BLaER1 treated with 17β-estradiol and CSF1 and Interleukin-3, amounts not matched to agents 10 nM and 100 nM (cell line): ENCODE results near the gene NCBP1.

ENCODE experiments used
- H3K27ac ChIP-seq, 11 experiments: shearing (Covaris generic); formaldehyde crosslinking; 2 replicates each; pipeline ENCODE4 v1.8.1; 2022
- H3K27me3 ChIP-seq, 11 experiments: shearing (Covaris generic); formaldehyde crosslinking; 2 replicates each; pipeline ENCODE4 v1.8.1; 2022
- H3K36me3 ChIP-seq, 11 experiments: shearing (Covaris generic); formaldehyde crosslinking; 2 replicates each; pipeline ENCODE4 v1.8.1; 2022
- H3K4me1 ChIP-seq, 10 experiments: shearing (Covaris generic); formaldehyde crosslinking; 2 replicates each; pipeline ENCODE4 v1.8.1; 2022
- H3K4me2 ChIP-seq, 11 experiments: shearing (Covaris generic); formaldehyde crosslinking; 2 replicates each; pipeline ENCODE4 v1.8.1; 2022
- H3K4me3 ChIP-seq, 10 experiments: shearing (Covaris generic); formaldehyde crosslinking; 2 replicates each; pipeline ENCODE4 v1.8.1; 2022
- H3K9ac ChIP-seq, 11 experiments: shearing (Covaris generic); formaldehyde crosslinking; 2 replicates each; pipeline ENCODE4 v1.8.1; 2022
- H3K9me3 ChIP-seq, 11 experiments: shearing (Covaris generic); formaldehyde crosslinking; replicated peaks in 1 of 11; 2 replicates each; pipeline ENCODE4 v1.8.1; 2022
- H4K20me1 ChIP-seq, 11 experiments: shearing (Covaris generic); formaldehyde crosslinking; 2 replicates each; pipeline ENCODE4 v1.8.1; 2022
- Cebpa-rat ChIP-seq, 11 experiments: shearing (Covaris generic); IDR thresholded peaks; 2 replicates each; pipeline ENCODE4 v1.8.1; 2022

The NCBP1 gene

GRCh38 chr9:97722331-97722730, 88.7 kb downstream of the NCBP1 start:
- TF ChIP-seq Cebpa-rat (IDR thresholded peaks at IDR 0.05), result no peak
- Histone ChIP-seq H3K27me3 (no peaks in the 10 kb centered on the region), H4K20me1 (no peaks in the 10 kb centered on the region), H3K4me3 (no peak overlapping the region), H3K4me1 (no peaks in the 10 kb centered on the region), H3K9me3 (peaks cover 0 to 12% (median 0%) of the 10 kb centered on the region in 11 experiments; a peak in 8 of 22 replicates), H3K27ac (no peak overlapping the region), H3K4me2 (no peak overlapping the region), H3K36me3 (no peaks in the 10 kb centered on the region), H3K9ac (no peak overlapping the region)
